Ureter (tissue), 1 donor: ENCODE results near the gene FOXP1. TPM values are rescaled to one million over a fixed set of nuclear protein-coding genes. Genes with fewer than 3 reads are reported as not detected.

Experiments used
- DNase-seq: peaks from one replicate; pipeline ENCODE4 v3.0.0-alpha.2; 2020; ENCODE audit warnings: low spot score
- total RNA-seq: library from RNA; stranded (reverse); gene quantifications from one replicate; pipeline ENCODE4 v1.2.4, GENCODE V29; 2023
- donor health status: DM: yes; HTN: yes; CAD: no.

The FOXP1 gene
- total RNA-seq, 1 donor from 2014 or later, result 179 TPM

DNA sequence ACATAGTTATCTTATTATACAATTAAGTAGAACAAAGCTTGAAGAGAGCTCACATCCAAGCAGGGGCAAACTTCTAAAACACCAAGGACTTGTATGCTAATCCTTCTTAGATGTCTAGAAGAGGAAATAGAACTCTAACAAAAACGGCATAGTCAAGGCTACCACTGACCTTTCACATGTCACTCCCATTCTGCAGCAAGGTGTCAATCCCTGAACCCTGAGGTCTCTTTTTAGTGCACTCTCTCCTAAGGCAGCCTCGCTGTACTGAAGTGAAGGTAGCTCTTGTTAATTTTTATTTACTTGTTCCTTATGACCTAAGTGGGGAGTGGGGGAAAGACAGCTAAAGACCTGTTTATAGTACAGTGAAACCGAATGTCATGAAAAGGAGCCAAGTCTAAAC is 506.5 kb downstream of the FOXP1 start:
- DNase-seq, result no peak

DNA sequence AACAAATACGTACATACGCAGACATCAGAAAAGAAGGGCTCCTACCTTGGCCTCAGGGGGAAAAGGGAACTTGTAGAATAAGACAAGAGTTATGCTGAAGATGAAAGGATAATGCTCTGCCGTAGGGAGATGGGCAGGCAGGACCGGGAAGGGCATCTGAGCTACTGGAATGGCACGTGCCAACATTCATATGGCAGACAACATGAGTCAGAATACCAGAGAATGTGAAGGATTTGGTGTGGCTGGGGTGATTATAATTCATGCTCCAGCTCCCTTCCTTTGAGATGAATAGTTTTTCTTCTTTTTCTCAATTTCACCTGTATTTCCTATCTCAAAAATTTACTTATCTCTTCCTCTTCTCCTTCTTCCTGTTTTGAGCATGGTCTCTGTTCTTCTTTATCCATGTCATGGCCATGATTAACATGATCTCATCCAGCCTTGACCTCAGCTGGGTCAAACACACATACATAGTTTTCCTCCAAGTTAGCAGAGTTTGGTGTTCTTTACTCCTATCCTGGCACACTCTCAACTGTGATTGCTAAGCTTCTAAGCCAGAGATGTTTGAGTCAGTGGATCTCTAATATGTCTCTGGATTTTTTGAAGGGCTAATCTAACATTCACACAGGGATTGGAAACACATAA is 507.0 kb downstream of the FOXP1 start:
- no peak for DNase-seq

DNA sequence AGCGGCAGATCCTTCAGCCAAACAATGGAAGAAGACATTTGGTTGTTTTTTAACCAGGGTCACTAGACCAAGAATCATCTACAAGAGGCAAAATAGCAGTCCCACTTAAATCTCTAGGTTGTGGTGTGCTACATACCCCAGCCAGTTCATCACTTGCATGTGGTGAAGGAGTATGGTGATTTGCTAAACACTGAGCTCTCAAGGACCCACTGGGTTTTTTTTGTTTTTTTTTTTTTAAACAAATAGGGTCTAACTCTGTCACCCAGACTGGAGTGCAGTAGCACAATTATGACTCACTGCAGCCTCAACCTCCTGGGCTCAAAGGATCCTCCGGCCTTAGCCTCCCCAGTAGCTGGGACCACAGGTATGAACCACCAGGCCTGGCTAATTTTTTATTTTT is 508.0 kb downstream of the FOXP1 start:
- DNase-seq, result no peak

DNA sequence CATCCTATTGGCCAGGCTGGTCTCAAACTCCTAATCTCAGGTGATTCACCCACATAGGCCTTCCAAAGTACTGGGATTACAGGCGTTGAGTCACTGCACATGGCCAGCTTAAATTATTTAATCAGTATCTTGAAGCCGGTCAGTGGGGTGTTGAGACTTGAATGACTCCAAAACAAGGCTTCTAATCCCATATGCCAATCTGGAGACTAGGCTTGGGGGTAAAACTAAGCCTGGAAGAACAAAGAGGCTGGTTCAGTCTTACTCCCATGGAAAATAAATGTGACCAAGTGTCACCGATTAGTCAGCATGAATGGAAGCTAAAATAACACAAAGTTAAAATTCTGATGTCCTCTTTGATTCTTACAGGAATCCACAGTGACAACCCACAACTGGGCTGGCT is 509.1 kb downstream of the FOXP1 start:
- no peak for DNase-seq

DNA sequence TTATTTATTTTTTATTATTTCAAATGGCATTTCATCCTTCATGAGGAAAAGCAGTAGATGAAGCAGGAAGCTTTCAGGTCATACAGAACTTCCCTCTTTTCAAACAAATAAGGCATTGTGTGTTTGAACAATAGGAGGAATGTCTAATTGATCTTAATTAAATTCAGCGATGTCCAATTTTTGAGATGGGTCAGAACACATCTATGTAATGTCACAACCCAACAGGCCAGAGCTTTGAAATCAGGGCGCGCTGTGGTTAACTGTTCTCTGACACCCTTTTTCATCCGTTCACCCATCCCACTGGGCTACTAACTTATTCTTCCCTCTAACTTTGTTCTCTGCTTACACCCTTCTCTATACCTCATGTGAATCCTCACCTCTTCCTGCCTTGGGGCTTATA is 510.5 kb downstream of the FOXP1 start:
- no peak for DNase-seq

DNA sequence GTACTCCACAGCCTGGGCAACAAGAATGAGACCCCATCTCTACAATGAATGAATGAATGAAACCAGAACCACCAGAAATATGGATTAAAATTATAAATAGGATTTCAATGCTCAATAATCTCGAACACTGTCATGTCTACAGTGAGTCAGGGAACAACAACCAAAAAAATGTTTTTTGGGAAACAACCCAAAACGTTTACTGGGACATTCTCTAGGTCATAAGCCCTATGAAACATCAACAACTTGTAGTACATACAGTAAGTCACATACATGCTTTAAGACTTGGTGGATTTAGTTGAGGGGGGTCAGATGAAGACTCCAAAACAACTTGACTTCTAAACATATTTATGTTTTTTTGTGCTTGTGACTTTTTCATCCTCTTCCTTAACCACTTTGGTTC is 511.2 kb downstream of the FOXP1 start:
- DNase-seq, result no peak

DNA sequence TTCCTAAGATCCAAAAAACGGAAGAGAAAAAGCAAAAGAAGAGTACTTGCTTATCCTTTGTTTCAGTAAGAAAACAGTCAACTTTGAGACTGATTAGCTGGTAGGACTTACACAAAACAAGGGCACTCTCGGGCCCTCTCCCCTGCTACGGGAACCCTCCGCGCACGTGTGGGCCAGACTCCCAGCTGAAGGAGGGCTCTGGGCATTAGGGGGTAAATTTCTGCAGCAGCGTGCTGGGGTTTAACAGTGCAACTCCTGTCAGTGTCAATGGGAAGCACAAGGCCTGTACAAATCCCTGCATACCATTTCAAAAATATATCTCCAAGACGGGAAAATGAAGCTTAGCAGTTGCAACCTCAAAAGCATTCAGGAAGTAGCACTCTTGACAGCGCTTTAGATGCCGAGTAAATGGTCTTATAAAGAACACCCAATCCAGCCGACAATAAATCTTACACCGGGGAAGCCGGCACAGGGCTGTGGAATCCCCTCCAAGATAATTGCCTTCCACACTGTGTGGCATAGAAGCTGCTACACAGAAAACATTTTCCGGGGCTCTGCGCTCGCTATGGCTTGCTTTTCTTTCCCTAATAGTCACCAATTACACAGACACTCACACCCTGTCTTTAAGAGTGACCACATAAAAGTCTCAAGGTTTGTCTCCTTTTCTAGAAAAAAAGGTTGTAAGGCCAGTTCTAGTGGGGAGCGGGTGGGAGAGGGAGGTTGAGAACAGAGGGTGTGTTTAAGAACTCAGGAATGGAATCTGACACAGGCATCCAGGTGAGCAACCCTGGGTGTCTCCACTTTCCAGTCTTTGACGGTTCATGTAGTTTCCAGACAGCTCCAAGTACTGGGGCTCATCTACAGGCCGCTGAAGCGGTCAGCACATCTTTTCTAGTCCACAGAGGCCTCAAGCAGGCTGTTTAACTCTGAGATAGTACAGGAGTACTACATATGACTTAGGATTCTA is 512.7 kb downstream of the FOXP1 start:
- DNase-seq, result no peak

DNA sequence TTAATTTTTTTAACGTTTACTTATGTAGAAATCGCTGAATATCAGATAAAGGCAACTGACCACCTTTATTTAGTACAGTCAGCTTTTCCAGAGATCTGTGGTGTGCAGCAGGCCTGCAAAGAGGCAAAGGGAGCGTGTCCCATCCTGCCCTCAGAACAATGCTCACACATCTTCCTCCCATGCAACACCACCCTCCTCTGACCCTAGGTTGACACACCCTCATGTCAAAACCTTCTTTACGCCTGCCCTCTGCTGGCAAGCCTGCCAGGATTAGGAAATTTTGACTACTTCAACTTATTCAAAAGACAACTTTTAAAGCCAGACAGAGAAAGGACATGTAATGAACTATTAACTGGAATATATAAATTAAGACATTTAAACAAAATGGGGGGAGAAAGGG is 513.7 kb downstream of the FOXP1 start:
- peak; percentile 84 for DNase-seq

DNA sequence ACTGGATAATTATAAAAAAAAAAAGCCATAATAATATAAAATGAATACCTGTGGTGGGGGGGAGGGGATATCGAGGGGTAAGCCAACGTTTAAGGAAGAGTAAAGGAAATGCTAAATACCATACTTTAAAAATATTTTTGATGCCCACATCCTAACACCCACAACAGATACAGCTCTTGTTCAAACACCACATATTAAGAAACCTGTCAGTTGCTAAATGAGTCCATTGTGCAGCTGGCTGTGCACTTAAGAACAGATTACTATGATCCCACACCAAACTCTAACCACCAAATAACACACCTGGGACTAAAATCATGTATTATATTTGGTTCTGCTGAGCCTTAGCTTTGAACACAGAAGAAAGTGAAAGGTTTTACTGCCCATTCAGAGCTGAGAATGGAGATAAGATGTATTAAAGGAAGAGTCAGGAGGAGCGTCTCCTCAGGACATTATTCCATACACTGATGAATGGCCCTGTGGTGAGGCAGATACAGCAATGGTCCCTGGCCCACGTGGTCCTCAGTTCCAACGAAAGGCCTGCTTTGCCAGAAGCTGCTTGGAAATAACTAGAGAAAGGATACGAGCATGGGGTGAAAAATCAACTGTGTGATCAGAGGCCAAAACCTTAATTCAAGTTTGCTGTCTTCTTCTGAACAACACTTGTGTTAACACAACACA is 515.4 kb downstream of the FOXP1 start:
- no peak for DNase-seq

DNA sequence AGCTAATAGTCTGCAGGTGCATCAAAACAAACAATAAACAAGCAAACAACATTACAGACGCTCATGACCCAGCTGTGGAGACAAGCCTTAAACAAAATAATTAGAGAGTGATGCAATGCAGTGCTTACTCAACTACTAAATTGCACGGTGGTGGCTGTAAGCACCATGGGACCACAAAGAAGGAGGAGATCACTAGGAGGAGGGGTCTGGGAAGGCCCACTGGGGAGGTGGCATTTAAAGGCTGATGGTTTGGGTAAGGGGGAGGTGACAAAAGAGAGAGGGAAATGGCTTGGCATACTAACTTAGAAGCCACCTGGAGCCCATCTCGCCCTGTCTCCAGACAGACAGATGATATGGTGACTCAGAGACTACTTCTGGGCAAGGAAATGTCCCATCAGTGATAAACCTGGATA is 516.7 kb downstream of the FOXP1 start:
- DNase-seq, result no peak

DNA sequence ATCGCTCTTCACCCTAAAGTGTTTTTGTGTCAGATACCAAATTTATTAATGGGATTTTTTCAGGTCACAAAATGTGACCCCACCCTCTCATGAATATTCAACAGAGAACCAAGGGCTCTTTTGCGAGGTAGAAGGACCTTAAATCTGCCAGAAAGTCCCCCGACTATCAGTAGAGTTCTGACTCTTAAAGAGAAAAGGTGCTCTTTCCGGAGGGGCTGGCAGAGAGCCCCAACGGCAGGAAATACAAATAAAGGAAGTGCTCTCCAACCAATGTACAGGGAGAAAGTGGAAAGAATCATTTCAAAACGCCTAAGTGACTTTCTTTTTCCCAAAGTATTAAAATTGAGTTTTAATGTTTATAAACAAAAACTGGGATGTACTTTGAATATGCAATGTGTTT is 517.2 kb downstream of the FOXP1 start:
- DNase-seq, result no peak

DNA sequence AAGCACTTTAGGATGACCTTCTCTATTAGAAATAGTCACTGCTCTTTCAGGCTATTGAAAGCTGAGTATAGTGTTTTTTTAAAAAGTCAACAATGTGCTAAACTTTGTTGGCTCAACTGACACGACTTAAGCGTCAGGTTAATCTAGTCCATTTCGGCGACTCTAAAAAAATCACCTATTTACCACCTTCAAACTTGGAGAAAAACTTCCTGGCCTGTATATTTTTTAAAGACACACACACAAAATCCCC is 517.8 kb downstream of the FOXP1 start:
- DNase-seq, result no peak

DNA sequence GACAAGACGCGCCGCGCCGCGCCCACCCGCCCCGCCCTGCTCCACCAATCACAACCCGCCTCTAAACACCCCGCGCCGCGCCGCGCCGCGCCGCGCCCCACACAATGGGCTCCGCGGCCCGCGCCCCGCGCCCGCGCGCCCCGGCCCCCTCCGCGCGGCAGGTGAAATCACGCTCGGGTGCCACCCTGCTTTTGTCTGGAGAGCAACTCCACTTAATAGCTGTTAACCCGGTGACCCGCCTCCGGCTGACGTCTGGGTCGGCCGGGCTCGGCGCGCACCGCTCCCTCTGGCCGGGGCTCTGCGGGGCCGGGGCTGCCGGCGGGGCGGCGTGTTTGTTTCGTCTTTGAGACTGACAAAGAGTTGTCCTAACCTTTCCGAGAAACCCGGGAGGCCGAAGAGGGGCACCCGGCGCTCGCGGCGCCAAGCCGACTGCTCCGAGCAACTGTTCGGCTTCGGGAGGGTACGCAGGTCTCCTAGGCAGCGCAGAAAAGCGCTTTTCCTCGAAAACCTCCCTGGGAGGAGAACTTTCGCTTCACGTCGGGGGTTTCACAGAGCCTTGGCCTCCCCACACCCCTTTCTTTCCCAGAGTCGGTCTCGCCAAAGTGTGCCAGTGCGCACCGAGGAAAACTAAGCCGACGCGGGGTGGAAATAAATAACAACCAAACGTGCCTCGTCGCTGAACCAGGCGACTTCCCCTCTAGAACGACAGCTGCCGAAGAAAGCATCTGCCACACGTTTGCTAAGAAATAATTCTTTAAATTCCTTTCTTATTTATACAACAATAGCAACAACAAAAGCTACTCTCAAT is 518.4 kb downstream of the FOXP1 start:
- DNase-seq, result peak; percentile 61

DNA sequence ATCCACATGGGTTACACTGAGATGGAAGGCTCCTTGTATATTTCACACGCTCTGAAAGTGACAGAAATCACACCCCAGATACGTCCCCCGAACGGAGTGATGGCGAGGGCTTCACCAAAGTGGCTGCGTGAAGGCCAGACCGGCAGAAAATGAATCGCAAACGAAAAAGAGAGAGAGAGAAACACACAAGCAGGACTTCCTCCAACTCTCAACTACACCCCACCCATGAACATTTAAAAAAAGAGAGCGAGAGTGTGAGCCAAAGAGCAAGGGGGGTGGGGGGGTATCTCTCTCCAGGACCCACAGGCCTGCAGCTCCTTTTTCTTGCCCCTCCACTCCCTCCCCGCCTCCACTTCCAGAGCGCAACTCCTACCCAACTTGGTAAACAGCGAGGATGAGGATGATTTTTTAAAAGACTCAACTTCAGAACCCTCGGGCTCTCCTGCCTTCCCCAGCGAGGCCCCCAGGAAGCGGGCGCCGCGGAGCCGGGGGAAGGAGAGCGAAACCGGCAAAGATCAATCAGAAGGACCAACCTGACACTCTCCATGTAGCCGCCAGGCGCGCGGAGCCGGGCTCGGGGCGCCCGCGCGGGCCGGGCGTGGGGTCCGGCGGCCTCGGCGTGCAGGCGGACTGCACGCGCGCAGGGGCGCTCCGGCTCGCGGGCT is 519.1 kb downstream of the FOXP1 start:
- peak; percentile 61 for DNase-seq

DNA sequence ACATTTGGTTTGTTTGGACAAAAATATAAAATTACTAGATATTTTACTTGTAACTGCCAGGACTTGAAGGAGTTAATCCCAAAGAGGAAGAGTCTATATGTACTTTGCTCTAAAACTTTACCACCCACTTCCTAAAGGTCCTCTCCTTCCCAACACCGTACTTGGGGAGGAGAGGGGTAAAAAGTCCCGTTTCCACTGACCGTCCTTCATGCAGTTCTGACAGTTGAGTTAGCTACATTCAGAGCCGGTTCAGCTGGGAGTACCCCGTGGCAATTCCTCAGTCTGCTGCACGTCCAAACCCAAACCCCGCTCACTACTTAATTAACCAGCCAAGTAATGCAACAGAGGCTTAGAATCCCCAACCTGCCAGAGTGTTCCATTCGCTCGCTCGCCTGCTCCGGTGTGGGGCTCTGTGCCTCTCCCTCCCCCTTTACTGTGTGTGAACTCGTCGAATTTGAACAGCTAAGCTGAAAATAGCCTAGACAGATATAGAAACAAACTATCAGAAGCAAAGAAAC is 519.7 kb downstream of the FOXP1 start:
- DNase-seq, result no peak

DNA sequence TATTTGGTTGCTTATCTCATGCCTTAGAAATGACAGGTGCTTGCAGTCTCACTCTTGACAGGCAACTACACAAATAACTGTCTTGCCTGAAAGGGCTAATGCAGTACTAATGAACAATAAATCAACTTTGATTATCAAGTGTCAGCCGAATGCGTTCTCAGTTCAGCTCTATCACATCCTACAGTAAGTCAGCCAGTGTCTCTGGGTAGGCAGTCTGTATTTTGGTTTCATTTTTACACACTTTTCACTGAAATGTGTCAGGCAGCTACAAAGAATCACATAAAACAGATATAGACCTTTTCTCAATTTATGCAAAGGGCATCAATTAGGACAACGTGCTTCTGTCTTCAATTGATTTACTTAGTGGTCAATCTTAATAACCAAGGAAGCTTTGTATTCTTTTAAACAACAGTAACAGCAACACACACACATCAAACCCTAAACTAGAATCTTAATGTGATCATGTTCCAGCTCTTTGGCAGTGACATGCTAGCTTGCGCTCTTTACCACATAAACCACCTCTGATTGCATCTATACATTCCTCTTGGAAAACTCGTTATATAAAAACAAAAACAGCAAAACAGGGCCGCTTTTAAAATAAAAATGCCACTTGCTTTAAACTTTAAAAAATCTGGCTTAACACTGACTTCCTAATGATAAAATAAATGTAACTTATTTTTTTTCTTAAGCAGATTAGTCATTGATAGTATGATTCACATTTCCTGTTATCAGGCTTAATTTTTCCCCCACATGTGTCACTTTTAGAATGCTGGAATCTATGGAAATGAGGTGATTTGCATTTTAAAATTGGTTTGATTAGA is 520.4 kb downstream of the FOXP1 start:
- DNase-seq, result no peak

DNA sequence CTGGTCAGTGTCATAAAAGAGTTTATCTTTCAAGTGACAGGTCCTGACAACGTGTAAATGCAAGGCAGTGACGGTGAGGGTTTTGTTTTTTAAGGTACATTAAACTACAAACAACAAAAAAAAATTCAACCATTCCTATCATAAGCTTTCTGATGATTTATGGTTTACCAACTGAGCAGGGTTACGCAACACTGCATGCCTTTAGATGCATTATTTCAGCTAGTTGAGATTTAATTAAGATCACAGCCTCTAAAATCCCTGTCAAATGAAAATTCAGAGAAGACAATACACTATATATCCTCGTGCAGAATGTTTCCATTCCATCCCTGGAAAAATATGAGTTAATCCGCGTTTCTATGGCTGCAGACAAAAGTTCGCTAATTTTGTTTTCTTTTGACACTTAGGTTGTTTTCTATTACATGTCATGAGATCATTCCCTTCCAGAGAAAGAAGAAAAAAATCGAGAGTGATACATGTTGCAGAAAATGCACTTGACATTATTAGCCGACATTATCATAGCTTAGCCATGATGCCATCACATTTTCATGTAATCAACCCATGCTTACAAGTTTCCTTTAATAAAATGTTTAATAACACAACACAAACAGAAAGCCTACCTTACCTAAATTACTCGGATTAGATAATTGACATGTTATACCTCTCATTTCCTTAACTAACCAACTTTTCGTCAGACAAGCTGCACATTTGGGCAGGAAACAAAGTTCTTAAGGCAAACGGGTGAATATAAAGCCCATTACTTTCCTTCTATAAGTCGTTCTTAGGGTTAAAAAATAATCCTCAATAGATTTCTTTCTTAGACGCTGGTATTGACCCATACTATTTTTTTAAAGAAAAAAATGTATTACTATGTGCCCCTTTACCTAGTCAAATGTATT is 521.2 kb downstream of the FOXP1 start:
- DNase-seq, result no peak

DNA sequence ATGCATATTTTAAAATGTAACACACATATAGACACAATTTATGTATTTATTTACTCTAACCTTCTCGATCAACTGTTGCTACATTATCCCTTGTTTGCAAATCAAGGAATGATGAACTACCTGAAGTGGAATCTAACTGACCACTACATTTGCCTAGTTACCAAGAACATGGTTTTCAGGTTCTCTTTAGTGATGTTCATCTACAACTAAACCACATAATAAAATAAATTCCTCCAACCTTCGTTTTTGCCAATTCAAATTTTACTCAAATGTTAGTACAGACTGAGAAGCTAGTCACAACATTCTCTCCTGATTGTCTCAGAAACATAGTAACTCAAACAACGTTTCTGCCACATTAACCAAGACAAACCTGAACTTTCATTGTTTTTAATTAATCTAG is 521.9 kb downstream of the FOXP1 start:
- no peak for DNase-seq

DNA sequence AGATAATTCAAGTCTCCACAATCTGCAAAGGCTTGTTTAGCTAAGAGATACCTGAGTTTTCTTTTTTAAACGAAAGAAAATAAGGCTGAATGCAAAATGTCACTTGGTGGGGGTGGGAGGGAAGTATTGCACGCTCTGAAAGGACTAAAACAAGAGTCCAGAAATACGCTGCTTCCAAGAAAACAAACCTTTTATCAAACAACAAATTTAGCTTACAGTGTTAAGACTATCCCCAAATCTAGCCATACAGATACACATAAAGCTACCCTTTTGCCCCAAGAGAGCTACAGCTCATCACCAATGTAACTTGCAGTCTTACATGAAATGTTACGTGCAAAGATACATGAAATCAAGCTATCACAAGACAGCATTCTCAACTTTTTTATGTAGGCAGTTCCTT is 522.5 kb downstream of the FOXP1 start:
- DNase-seq, result no peak
